Astrocyte (in vitro differentiated cells and primary cell): ENCODE measurements around the gene CDC20.

Experiments used
- CTCF ChIP-seq: IDR thresholded peaks from 2 replicates; pipeline ENCODE4 v1.5.1; 2011; ENCODE audit warnings: low read depth, mild to moderate bottlenecking, inconsistent platforms, low read length, moderate library complexity; ENCODE audit not compliant: insufficient read depth
- EZH2 ChIP-seq: IDR thresholded peaks from 2 replicates; pipeline ENCODE4 v1.6.1; 2012; ENCODE audit warnings: mild to moderate bottlenecking, low read length, inconsistent platforms; ENCODE audit not compliant: insufficient read depth

GRCh38 chr1:43324810-43325209 lies 34.0 kb upstream of the CDC20 start:
- TF ChIP-seq CTCF = no peak
- no peak for TF ChIP-seq EZH2
